Activated CD8-positive, alpha-beta T cell treated with anti-CD3 and anti-CD28 coated beads for 36 hours (primary cell): ENCODE data around the gene MTA2. TPM values are rescaled to one million over a fixed set of nuclear protein-coding genes. Genes with fewer than 3 reads are reported as not detected.
"Not testable (repeated sequence)": the region's sequence is repeated elsewhere in the genome, so short reads cannot be mapped to it uniquely, and the experiment has no call there.

Experiments
- ATAC-seq: fragments of 200-7000 bp; cut with Tn5 transposase; one replicate; pipeline ENCODE4 v1.10.0; 2021; ENCODE audit warnings: mild to moderate bottlenecking, moderate library complexity
- CTCF ChIA-PET: fragments of 350-600 bp; sonication (Branson Sonifier 250); formaldehyde crosslinking; loops from one replicate; lab custom pipeline; 2021; ENCODE audit warnings: antibody characterized with exemption; lab: Charles Lee
- POLR2A ChIA-PET: fragments of 350-600 bp; sonication (Branson Sonifier 250); formaldehyde crosslinking; loops from one replicate; lab custom pipeline; 2021; ENCODE audit warnings: antibody characterized with exemption; lab: Charles Lee
- DNase-seq: peaks from one replicate; pipeline ENCODE4 v3.0.0-alpha.2; 2020
- H3K27ac Mint-ChIP-seq: one replicate; pipeline ENCODE4 v1.8.0; 2021; ENCODE audit warnings: mild to moderate bottlenecking, mixed read lengths
- H3K27me3 Mint-ChIP-seq: one replicate; pipeline ENCODE4 v1.8.0; 2021; ENCODE audit warnings: mixed read lengths
- H3K36me3 Mint-ChIP-seq: one replicate; pipeline ENCODE4 v1.8.0; 2021; ENCODE audit warnings: low read depth, mixed read lengths
- H3K4me1 Mint-ChIP-seq: one replicate; pipeline ENCODE4 v1.8.0; 2021; ENCODE audit warnings: low read depth, mixed read lengths
- H3K4me3 Mint-ChIP-seq: one replicate; pipeline ENCODE4 v1.8.0; 2021; ENCODE audit warnings: mild to moderate bottlenecking, moderate library complexity, mixed read lengths
- H3K9me3 Mint-ChIP-seq: one replicate; pipeline ENCODE4 v1.8.0; 2021; ENCODE audit warnings: mixed read lengths
- intact Hi-C: fragments of 100-400 bp; cut with micrococcal nuclease; formaldehyde crosslinking; loops from one replicate; pipeline ENCODE4 v1.10.0; 2022
- total RNA-seq, 2 experiments: library from RNA; stranded (reverse); gene quantifications; one replicate each; pipeline ENCODE4 v1.2.3, GENCODE V29; 2021
- TF ChIP-seq, protein P1 (sequence below): fragments of 200-600 bp; IDR thresholded peaks from one replicate; pipeline ENCODE4 v1.8.0; 2022; ENCODE audit warnings: antibody characterized with exemption, mild to moderate bottlenecking

The MTA2 gene
- total RNA-seq, 2 experiments from 2014 or later = 159 to 164 TPM

DNA sequence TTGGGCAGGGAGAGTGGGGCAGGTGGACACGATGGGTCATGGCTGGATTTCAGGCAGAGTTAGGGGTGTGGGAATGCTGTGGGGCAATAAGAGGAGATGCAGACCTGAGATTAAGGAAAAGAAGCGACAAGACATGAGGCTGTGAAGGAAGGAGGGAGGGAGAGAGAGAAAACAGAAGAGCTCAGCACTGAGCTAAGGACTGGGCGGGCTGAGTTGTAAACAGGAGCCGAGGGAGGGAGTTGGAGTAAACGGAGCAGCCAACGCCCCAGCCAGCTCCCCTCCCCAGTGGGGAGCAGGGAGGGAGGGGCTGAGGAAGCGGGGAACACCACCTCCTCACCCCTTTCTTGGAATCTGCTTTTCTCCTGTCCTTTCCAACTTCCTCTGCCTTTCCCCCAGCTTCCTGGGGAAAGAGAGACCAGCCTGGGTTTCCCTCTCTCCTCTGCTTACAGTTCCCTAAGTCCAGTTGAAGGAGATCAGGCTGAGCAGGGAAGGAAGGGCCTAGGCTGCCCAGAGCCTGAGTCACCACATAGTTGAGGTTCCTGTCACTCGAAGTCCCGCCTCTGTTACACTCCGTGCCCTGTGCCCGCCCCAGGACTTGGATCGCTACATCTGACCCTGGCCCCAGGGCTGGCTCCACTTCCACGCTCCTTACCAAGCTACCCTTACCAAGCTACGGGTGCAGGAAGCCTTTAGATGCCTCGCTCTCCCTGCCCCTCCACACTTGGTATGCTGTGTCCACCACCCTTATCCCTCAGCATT, 48.4 kb downstream of the MTA2 start:
- POLR2A ChIA-PET = interaction anchor here (0.7 to 14.2 kb wide), 9 partner anchors 8 to 302 kb away, joined by 3 to 156 read pairs (median 5); partner anchors contain the start of genes BSCL2, C11orf98, CSKMT and EEF1G
- DNase-seq (peak; percentile 54), ATAC-seq (peak; percentile 6)
- H3K27me3 Mint-ChIP-seq = no peaks in the 10 kb centered on the region
- H3K4me1 Mint-ChIP-seq = peaks cover 78% of the 10 kb centered on the region
- peaks cover 20% of the 10 kb centered on the region for H3K36me3 Mint-ChIP-seq
- intact Hi-C loops = no loop called here
- H3K4me3 Mint-ChIP-seq = no peak overlapping the region
- CTCF ChIA-PET = interaction anchor here (1.0 to 8.1 kb wide), 5 partner anchors 10 to 158 kb away, joined by 4 to 97 read pairs (median 4); no protein-coding TSS in a partner anchor
- TF ChIP-seq, protein P1, sequence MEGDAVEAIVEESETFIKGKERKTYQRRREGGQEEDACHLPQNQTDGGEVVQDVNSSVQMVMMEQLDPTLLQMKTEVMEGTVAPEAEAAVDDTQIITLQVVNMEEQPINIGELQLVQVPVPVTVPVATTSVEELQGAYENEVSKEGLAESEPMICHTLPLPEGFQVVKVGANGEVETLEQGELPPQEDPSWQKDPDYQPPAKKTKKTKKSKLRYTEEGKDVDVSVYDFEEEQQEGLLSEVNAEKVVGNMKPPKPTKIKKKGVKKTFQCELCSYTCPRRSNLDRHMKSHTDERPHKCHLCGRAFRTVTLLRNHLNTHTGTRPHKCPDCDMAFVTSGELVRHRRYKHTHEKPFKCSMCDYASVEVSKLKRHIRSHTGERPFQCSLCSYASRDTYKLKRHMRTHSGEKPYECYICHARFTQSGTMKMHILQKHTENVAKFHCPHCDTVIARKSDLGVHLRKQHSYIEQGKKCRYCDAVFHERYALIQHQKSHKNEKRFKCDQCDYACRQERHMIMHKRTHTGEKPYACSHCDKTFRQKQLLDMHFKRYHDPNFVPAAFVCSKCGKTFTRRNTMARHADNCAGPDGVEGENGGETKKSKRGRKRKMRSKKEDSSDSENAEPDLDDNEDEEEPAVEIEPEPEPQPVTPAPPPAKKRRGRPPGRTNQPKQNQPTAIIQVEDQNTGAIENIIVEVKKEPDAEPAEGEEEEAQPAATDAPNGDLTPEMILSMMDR = no peak
- H3K27ac Mint-ChIP-seq = peak overlapping the region; percentile 85
- H3K9me3 Mint-ChIP-seq = no peaks in the 10 kb centered on the region

DNA sequence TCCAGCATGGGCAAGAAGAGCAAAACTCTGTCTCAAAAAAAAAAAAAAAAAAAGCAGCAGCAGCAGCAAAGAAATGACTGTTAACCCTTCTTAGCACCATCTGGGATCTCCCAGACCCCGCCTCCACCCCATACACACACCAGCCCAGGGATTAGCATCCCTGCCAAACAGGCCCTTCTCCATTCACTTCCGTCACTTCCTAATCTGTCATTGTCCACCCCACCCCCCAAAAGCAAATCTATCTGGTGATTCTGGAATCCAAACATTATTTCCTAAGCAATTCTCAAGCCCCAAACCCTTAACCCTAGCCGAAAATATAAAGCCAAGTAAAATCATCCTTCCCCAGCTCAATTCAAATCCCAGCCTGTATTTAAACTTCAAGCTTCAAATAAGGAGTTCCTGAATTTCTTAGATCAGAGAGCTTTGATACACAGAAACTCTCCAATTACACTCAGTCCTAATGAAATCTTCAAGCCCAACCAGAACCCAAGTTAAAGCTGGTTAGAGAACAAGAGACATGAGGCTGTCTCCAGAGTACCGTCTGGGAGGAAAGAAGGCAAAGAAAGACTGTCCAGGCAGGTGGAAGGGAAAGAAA, 49.1 kb downstream of the MTA2 start:
- Mint-ChIP-seq H3K4me1 (peaks cover 83% of the 10 kb centered on the region), H3K27ac (peak overlapping the region; percentile 85), H3K27me3 (peaks cover under 1% of the 10 kb centered on the region), H3K36me3 (peaks cover 16% of the 10 kb centered on the region), H3K4me3 (no peak overlapping the region), H3K9me3 (no peaks in the 10 kb centered on the region)
- DNase-seq = no peak
- TF ChIP-seq, protein P1 = no peak
- ATAC-seq = no peak
- ChIA-PET CTCF (interaction anchor here (1.0 to 8.1 kb wide), 7 partner anchors 9 to 157 kb away, joined by 3 to 97 read pairs (median 4); no protein-coding TSS in a partner anchor), POLR2A (interaction anchor here (0.6 to 14.2 kb wide), 11 partner anchors 10 to 289 kb away, joined by 3 to 156 read pairs (median 4); partner anchors contain the start of genes BSCL2, C11orf98, CSKMT and EEF1G)
- intact Hi-C loops = no loop called here

DNA sequence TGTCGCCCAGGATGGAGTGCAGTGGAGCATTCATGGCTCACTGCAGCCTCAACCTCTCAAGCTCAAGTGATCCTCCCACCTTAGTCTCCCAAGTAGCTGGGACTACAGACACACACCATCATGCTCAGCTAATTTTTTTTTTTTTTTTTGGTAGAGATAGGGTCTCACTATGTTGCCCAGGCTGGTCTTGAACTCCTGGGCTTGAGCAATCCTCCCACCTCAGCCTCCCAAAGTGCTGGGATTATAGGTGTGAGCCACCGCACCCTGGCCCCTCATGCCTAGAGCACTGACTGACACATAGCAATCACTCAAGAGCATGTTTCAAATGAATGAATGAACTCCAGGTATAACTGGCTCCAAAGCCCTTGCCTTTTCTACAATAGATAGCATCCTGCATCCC, 51.2 kb downstream of the MTA2 start:
- H3K27ac Mint-ChIP-seq, DNase-seq, ATAC-seq, H3K9me3 Mint-ChIP-seq, H3K4me3 Mint-ChIP-seq, H3K27me3 Mint-ChIP-seq, intact Hi-C loops: not testable (repeated sequence)
- Mint-ChIP-seq H3K36me3 (peaks cover 13% of the 10 kb centered on the region), H3K4me1 (peaks cover 74% of the 10 kb centered on the region)
- ChIA-PET CTCF (interaction anchor here (1.7 to 8.1 kb wide), 4 partner anchors 7 to 155 kb away, joined by 10 to 97 read pairs (median 36); no protein-coding TSS in a partner anchor), POLR2A (interaction anchor here (0.5 to 14.2 kb wide), 5 partner anchors 10 to 122 kb away, joined by 3 to 156 read pairs (median 3); partner anchors contain the start of genes EEF1G, LBHD1, TUT1 and UQCC3)

DNA sequence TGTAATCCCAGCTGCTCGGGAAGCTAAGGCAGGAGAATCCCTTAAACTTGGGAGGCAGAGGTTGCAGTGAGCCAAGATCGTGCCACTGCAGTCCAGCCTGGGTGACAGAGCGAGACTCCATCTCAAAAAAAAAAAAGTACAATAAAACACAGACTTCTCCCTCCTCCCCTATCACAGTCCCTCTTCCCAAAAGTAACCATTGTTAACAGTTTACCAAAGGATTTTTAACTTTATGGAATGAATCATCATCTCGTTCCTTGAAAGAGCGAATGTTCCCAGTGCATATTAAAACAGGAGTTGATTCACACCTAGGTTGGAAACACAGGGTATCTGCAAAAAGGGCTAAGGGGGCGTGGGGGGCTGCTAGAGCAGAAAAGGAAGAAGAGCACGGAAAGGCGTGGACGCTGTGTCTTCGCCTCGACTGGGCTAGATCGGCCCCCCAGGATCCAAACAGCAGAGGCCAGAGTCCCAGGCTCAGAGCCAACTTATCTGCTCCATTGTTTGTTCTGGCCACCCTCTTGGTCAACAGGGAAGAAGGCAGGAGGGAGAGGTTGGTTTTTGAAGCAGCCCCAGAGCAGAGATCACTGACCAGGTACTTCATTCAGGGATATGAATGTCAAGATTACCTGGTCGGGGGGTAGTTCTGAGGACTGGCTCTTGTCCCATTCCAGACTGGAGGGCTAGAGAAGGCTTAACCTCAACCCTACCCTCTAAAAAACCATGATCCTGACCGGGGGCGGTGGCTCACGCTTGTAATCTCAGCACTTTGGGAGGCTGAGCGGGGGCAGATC, 52.9 kb downstream of the MTA2 start:
- Mint-ChIP-seq H3K36me3 (no peaks in the 10 kb centered on the region), H3K9me3 (no peaks in the 10 kb centered on the region), H3K4me1 (peaks cover 73% of the 10 kb centered on the region), H3K27me3 (peaks cover 3% of the 10 kb centered on the region), H3K4me3 (no peak overlapping the region), H3K27ac (no peak overlapping the region)
- intact Hi-C loops = no loop called here
- TF ChIP-seq, protein P1 = no peak
- DNase-seq (no peak), ATAC-seq (no peak)
- POLR2A ChIA-PET = no interaction called here
- CTCF ChIA-PET = interaction anchor here (0.9 to 8.1 kb wide), 4 partner anchors 9 to 124 kb away, joined by 3 to 61 read pairs (median 4); no protein-coding TSS in a partner anchor
